ENCODE data around the gene LSM14B.

GRCh38 chr20:62160876-62161275 is 38.6 kb downstream of the LSM14B start:
- no peak for TF ChIP-seq CTCF (IDR thresholded peaks at IDR 0.05)
- TF ChIP-seq POLR2A (IDR thresholded peaks at IDR 0.05) = no peak

Measured in testis (tissue), 2 donors.